Sigmoid colon (tissue), 7 donors: ENCODE results near the gene AKT1S1. TPM values are rescaled to one million over a fixed set of nuclear protein-coding genes. Genes with fewer than 3 reads are reported as not detected.

ENCODE experiments used
- DNase-seq: peaks from one replicate; pipeline ENCODE4 v3.0.0-alpha.2; 2019
- H3K27ac ChIP-seq, 4 donors: fragments of 200-600 bp; sonication (generic); one replicate each; pipeline ENCODE4 v1.5.1; 2016 to 2019; ENCODE audit warnings: mild to moderate bottlenecking in 1 of 4
- H3K27me3 ChIP-seq, 3 donors: fragments of 200-600 bp; sonication (generic); one replicate each; pipeline ENCODE4 v1.5.1; 2019; ENCODE audit warnings: mild to moderate bottlenecking in 1 of 3
- H3K36me3 ChIP-seq, 4 donors: fragments of 200-600 bp; sonication (generic); one replicate each; pipeline ENCODE4 v1.5.1; 2016 to 2019
- H3K4me1 ChIP-seq, 4 donors: fragments of 200-600 bp; sonication (generic); one replicate each; pipeline ENCODE4 v1.5.1; 2017 to 2019
- H3K4me3 ChIP-seq, 4 donors: fragments of 200-600 bp; sonication (generic); one replicate each; pipeline ENCODE4 v1.5.1; 2017 to 2019; ENCODE audit warnings: mild to moderate bottlenecking in 2 of 4, moderate library complexity in 1 of 4
- H3K9me3 ChIP-seq, 4 donors: fragments of 200-600 bp in 3 of 4; sonication (generic) in 3 of 4; one replicate each; pipeline versions ENCODE4 v1.5.1 to v1.6.1; 2013 to 2019
- CTCF ChIP-seq, 4 experiments: fragments of 450-650 bp in 3 of 4; fragments of 200-600 bp in 1 of 4; IDR thresholded peaks; one replicate each; pipeline ENCODE4 v1.5.1; 2016 to 2019; ENCODE audit warnings: antibody characterized with exemption in 4 of 4, mild to moderate bottlenecking in 3 of 4, moderate library complexity in 2 of 4
- EP300 ChIP-seq, 4 donors: sonication (generic); formaldehyde crosslinking; IDR thresholded peaks; one replicate each; pipeline ENCODE4 v1.6.1; 2017; ENCODE audit warnings: antibody characterized with exemption in 4 of 4
- POLR2A ChIP-seq, 2 donors: fragments of 450-650 bp; IDR thresholded peaks; one replicate each; pipeline ENCODE4 v1.6.1; 2016; ENCODE audit warnings: antibody characterized with exemption in 2 of 2, mild to moderate bottlenecking in 2 of 2, moderate library complexity in 2 of 2
- POLR2AphosphoS5 ChIP-seq, 4 donors: sonication (generic); formaldehyde crosslinking; IDR thresholded peaks; one replicate each; pipeline ENCODE4 v1.6.1; 2017; ENCODE audit warnings: antibody characterized with exemption in 4 of 4
- WGBS, 2 donors: extraction: QIAGEN DNeasy Blood & Tissue Kit; methylation state at CpG; one replicate each; pipeline ENCODE4 v1.1.7; 2013; 5-methylcytosine and 5-hydroxymethylcytosine counted together
- intact Hi-C: fragments of 100-400 bp; cut with DNase I; formaldehyde crosslinking; loops from one replicate; pipeline ENCODE4 v1.15.1; 2023
- polyA plus RNA-seq, 3 donors: library from polyadenylated mRNA; stranded (reverse); fragments of 200-250 nt; gene quantifications; one replicate each; pipeline ENCODE4 v1.2.3, GENCODE V29; 2013
- total RNA-seq, 4 donors: library from RNA; depleted of rRNA; stranded (reverse); fragments of >200 nt; gene quantifications; one replicate each; pipeline ENCODE4 v1.1.0, GENCODE V29; 2016
- donor health status: healthy with polysubstance abuse.
- donor health status: Bipolar disorder and iron deficiency.
- donor health status: healthy.

The AKT1S1 gene
- total and polyA plus RNA-seq, 7 donors, result 13.6 to 55.9 (median 16.1) TPM

GRCh38 chr19:49913720-49914119 lies 36.6 kb upstream of the AKT1S1 start:
- WGBS, 2 donors, result 90 to 94% methylated on average over 10 of the region's 10 CpGs
- H3K4me1 ChIP-seq, result peaks cover 0 to 12% (median 5%) of the 10 kb centered on the region in 4 donors
- TF ChIP-seq POLR2A (IDR thresholded peaks at IDR 0.05) (no peak), EP300 (IDR thresholded peaks at IDR 0.05) (no peak), CTCF (IDR thresholded peaks at IDR 0.05) (no peak), POLR2AphosphoS5 (IDR thresholded peaks at IDR 0.05) (no peak)
- no peaks in the 10 kb centered on the region for H3K9me3 ChIP-seq
- H3K36me3 ChIP-seq, result peaks cover 0 to 45% (median 11%) of the 10 kb centered on the region in 4 donors
- no peak overlapping the region for H3K27ac ChIP-seq
- no peak for DNase-seq
- no peaks in the 10 kb centered on the region for H3K27me3 ChIP-seq
- intact Hi-C loops, result no loop called here
- no peak overlapping the region for H3K4me3 ChIP-seq

GRCh38 chr19:49912965-49913685 lies 36.0 kb upstream of the AKT1S1 start:
- Histone ChIP-seq H3K27me3 (no peaks in the 10 kb centered on the region), H3K36me3 (peaks cover 5 to 47% (median 17%) of the 10 kb centered on the region in 4 donors), H3K4me1 (peaks cover 0 to 12% (median 5%) of the 10 kb centered on the region in 4 donors), H3K4me3 (no peak overlapping the region), H3K27ac (no peak overlapping the region), H3K9me3 (no peaks in the 10 kb centered on the region)
- TF ChIP-seq POLR2AphosphoS5 (IDR thresholded peaks at IDR 0.05), result no peak
- TF ChIP-seq EP300 (IDR thresholded peaks at IDR 0.05), result no peak
- no peak for TF ChIP-seq POLR2A (IDR thresholded peaks at IDR 0.05)
- no peak for TF ChIP-seq CTCF (IDR thresholded peaks at IDR 0.05)
- 87 to 89% methylated on average over 21 of the region's 21 CpGs for WGBS, 2 donors
- DNase-seq, result no peak
- intact Hi-C loops, result no loop called here

GRCh38 chr19:49911381-49912145 lies 34.4 kb upstream of the AKT1S1 start:
- WGBS, 2 donors, result 66 to 76% methylated on average over 9 of the region's 9 CpGs
- Histone ChIP-seq H3K36me3 (peaks cover 11 to 50% (median 20%) of the 10 kb centered on the region in 4 donors), H3K27ac (peak overlapping the region in 2 of 4 donors; percentile 27 to 33), H3K4me3 (no peak overlapping the region), H3K4me1 (peaks cover 0 to 12% (median 5%) of the 10 kb centered on the region in 4 donors), H3K9me3 (no peaks in the 10 kb centered on the region), H3K27me3 (no peaks in the 10 kb centered on the region)
- intact Hi-C loops, result no loop called here
- no peak for TF ChIP-seq CTCF (IDR thresholded peaks at IDR 0.05)
- no peak for TF ChIP-seq EP300 (IDR thresholded peaks at IDR 0.05)
- TF ChIP-seq POLR2AphosphoS5 (IDR thresholded peaks at IDR 0.05), result no peak
- no peak for TF ChIP-seq POLR2A (IDR thresholded peaks at IDR 0.05)
- no peak for DNase-seq

- no peak overlapping the region for H3K4me3 ChIP-seq
- WGBS, 2 donors, result 92 to 95% methylated on average over 5 of the region's 5 CpGs
- H3K27ac ChIP-seq, result no peak overlapping the region
- TF ChIP-seq EP300 (IDR thresholded peaks at IDR 0.05) (no peak), CTCF (IDR thresholded peaks at IDR 0.05) (no peak), POLR2AphosphoS5 (IDR thresholded peaks at IDR 0.05) (no peak), POLR2A (IDR thresholded peaks at IDR 0.05) (no peak)
- no peak for DNase-seq
- intact Hi-C loops, result no loop called here
- peaks cover 0 to 12% (median 5%) of the 10 kb centered on the region in 4 donors for H3K4me1 ChIP-seq
- no peaks in the 10 kb centered on the region for H3K27me3 ChIP-seq
- H3K36me3 ChIP-seq, result peaks cover 11 to 49% (median 19%) of the 10 kb centered on the region in 4 donors
- H3K9me3 ChIP-seq, result no peaks in the 10 kb centered on the region
These were observed 33.0 kb upstream of the AKT1S1 start for GRCh38 chr19:49910179-49910578.
